NCI-H128 (cell line): ENCODE results near the gene PVALEF.

Experiments
- DNase-seq: peaks from one replicate; lab custom pipeline; 2025; ENCODE audit not compliant: unreplicated experiment; lab: John Stamatoyannopoulos, UW

PVALEF gene

DNA sequence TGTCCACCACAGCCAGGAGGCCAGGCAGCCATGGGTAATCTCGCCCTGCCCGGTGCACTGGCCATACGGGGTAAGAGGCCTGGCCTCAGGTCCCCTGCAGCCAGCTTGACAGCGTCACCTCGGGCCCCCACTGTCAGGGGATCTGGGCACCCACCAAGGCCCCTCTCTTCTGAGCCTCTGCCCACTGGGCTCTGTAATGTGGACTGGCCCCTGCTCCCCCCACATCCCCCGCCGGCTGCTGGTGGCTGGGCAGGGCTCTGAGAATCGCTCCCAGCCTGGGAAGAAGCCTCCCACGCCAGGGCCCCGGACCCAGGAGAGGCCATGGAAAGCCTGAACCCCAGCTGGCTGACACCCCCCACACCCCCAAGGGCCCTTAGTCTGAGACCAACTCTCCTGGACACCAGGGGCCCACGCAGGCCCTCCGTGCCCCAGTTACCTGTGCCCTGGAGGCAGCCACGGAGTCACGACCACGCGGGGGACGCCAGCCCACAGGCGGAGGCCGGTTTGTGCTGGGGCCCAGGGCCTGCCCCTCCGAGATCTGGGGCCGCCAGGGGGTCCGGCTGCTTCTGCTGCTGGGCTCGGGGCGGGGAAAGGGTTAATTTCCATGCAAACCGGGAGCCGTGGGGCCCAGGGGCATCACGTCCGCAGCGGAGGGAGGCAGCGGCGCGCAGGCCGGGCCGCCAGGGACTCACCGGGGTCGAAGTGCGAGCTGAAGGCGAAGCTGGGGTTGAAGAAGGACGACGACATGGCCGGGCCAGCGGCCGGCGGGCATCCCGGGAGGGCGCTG is at the start of gene PVALEF:
PVALEF (plus strand) TSS at position 262 of the 787 bp plus-strand sequence. CDS start 15,720 bp downstream, outside the sequence.
- no peak for DNase-seq

DNA sequence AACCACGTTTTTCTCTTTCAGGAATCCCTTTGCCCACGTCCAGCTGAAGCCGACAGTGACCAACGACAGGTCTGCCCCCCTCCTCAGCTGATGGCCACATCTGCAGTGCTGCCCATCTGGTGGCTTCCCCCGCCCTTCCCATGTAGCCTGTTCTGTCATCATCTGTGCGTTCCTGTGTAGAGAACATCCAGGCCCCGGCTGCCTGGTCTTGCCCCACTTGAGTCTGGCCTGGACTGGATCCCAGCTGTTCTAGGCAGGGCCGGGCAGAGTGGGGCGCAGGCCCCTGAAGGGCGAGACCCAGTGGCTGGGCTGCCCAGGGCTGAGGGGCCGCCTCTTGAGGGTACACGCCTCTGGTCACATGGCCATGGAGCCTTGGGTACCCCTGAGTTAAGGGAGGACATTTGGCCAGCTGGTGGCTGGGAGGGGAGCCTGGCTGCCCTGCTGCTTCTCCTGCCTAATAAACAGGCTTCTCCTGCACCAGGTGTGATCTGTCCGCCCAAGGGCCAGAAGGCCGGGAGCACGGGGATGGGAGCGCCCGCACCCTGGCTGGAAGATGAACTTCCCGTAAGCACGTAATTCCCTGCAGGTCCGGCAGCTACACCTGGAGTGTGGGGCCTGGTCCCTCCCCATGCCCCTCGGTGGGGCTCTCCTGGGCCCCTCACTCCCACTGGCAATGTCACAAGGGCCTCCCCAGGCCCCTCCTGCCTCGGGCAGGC is 49.4 kb upstream of the PVALEF start:
- no peak for DNase-seq

DNA sequence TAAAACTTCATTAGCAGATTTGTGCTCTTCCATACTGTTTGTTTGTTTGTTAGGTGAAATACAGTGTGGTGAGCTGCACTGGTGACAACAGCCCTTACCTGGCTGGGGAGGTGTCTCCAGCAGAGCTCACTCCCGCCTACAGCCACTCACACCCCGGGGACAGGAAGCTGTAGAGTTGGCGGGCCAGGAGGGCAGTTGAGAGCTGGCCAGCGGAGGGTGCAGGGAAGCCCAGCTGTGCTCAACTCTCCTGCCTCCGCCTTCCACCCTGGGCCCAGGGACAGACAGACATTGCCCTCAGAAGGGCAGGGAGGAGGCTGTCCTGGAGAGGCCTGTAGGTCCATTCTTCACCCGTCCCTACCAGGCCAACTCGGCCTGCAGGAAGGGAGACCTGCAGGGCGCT is 48.6 kb upstream of the PVALEF start:
- DNase-seq: no peak

DNA sequence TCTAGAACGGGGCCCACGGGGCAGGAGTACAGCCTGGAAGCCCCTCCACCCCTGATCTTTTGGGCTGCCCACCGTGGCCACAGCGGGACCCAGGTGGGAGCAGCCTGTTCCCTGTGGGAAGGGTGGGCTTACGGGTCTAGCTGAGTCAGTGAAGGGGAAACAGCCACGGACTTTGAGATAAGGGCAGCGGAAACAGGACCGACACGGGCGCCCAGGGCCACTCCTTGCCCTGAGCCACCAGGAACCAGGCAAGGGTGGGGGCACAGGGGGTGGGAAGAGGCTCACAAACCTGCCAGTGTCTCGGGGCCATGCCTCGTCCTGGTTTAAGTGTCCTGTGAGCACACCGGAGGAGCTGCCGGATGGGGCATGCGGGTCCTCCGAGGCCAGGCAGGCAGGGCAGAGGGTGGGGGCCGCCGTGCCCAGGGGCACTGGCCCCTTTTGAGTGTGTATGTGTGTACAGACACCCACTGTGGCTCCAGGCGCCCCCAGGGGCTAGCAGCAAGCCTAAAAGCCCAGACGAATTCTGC is 47.6 kb upstream of the PVALEF start:
- no peak for DNase-seq

DNA sequence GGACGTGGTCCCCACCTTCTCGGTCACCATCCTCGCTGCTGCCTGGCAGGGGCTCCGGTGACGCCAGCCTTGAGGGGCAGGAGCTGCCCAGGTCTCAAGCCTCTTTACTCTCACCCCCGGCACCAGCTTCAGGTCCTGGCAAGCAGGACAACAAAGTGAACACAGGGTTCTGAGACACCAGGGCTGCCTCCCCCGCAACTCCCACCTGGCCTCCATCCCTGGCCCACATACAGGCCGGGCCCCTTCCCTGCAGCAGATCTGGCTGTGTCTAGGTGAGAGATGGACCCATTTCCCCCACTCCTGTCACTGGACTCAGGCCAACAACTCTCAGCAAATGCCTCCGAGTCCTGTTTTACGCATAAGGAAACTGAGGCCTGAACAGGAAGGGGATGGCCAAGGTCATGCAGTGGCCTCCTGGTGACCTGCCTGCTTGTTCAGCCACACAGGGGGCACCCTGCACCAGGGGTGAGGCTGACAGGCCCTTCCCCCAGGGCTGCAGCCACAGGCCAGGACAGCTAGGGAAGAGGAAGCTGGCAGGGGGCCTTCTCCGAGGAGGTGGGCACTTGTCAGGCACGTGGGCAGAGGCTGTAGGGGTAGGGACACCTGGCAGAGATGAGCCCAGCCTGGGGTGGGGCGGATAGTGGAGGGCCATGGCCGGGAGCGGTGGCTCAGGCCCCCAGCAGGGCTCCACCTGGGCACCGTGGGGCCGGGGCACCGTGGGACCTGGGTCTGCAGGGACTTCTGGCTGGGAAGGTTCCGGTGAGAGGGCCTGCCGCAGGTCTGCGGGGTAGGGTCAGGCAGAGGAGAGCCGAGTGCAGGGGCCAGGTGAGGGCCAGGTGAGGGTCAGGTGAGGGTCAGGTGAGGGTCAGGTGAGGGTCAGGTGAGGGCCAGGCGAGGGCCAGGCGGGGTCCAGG is 46.7 kb upstream of the PVALEF start:
- no peak for DNase-seq

DNA sequence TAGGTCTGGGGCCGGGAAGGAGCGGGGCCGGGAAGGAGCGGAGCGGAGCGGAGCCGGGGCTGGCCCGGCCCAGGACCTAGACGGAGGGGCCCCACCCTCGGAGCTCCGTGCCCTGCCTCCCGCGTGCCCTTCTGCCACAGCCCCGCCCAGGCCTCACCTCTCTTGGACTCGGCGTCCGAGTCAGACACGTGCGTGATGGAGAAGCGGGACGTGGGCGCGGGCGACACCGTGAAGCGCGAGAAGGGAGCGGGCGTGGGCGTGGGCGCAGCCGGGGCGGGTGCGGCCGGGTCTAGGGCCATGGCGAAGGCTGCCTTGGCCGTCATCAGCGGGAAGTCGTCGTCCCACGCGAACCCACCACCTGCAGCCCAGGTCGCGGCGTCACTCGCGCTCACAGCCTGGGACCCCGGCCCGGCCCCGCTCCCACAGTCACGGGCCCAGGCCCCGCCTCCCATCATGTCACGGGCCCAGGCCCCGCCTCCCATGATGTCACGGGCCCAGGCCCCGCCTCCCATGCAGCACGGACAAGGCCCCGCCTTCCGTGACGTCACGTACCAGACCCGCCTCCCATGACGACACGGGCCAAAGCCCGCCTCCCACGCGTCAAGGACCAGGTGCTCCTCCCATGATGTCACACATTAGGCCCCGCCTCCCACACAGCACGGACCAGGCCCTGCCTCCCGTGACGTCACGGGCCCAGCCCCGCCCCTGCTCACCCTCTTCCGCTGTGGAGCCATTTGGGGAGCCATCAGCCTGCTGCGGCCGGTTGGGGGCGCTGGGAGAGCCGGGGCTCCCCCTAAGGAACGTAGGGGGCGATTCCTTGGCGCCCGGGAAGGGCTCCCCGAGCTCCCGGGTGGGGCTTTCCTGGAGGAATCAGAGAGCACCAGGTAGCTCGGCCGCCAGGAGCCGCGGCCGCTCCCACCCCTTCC is 45.8 kb upstream of the PVALEF start:
- peak; percentile 36 for DNase-seq

DNA sequence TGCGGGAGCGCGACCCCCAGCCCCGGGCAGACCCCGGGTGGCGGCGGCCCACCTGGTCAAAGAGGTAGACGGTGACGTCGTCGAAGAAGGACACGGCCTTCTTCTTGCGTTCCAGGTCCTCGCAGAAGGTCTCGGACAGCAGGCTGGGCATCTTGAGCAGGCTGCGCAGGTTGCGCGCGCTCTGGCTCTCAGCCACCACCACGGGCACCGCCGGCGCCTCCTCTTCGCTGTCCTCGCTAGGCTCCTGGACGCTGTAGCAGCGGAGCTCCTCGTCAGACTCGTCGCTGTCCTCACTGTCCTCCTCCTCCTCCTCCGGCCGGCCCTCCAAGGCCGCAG is 45.2 kb upstream of the PVALEF start:
- no peak for DNase-seq

DNA sequence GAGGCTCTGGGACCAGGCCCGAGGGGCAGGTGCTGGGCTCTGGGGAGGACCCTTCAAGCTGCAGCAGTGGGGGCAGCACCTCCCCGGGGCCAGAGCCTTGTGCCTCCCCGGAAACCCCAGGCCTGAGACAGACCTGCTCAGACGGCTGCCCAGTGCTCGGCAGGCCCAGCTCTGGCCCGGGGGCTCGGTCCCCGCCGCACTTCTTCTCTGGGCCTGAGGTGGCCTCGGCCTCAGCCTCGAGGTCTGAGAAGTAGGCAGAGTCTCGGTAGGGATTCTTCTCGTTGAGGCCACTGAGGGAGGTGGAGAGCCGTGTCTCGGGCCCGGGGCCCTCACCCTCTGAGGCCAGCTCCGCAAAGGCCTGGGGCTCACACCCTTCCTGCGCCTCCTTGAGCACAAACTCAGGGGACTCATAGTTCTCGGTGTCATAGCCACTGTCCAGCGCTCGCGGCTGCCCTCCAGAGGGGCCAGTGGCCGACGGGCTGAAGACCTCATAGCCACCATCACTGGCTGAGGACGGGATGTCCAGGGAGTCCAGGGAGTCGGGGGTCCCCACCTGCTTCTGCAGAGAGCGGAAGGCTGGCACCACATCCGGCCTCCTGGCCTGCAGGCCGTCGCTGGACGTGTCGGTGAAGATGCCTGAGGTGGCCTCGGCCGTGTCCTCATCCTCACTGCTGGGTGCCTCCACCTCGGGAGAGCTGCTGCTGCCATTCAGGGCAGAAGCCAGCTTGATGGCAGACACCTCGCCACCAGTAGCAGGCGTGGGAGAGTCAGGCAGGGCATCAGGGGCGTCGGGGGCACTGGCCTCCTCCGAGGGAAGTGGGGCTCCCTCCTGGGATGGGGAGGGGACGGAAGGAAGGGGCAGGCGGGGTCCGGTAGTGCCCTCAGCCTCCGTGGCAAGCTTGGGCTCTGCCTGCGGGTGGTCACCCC is 44.3 kb upstream of the PVALEF start:
- DNase-seq: no peak

DNA sequence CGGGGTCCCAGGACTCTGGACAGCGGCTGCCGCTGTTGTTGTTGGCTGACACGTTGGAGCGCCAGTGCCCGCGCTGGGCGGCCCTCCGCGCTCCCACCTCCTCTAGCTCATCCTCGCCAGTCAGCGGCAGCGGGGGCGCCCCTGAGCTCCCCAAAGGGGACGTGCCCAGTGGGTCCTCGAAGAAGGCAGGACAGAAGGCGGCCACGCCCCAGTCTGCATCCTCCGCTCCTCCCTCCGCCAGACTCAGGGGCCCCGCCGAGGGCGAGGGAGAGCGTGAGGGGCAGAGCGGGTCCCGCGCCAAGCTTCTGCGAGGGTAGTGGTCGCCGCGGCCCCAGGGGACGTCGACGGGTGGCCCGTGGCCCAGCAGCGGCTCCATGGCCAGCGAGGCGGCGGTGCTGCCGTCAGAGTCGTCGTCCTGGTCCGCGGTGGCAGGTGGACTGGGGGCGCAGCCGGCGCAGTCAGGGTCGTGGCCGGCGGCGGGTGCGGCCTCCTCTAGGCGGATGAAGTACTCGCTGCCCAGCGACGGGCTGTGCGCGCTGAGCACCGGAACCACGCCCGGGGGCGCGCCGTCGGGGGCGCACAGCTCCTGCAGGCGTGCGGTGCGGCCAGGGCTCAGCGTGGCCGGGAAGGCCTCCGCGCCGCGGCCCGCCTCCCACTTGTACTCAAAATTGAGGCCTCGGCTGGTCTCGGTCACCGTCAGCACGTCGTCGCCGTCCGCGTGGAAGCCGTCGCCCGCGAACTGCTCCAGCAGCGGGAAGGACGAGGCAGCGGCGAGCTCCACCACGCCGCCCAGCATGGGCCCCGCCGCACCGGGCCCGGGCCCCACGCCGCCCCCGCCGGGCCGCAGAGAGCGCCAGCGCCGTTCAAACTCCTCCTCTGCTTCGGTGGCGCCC is 43.2 kb upstream of the PVALEF start:
- no peak for DNase-seq

DNA sequence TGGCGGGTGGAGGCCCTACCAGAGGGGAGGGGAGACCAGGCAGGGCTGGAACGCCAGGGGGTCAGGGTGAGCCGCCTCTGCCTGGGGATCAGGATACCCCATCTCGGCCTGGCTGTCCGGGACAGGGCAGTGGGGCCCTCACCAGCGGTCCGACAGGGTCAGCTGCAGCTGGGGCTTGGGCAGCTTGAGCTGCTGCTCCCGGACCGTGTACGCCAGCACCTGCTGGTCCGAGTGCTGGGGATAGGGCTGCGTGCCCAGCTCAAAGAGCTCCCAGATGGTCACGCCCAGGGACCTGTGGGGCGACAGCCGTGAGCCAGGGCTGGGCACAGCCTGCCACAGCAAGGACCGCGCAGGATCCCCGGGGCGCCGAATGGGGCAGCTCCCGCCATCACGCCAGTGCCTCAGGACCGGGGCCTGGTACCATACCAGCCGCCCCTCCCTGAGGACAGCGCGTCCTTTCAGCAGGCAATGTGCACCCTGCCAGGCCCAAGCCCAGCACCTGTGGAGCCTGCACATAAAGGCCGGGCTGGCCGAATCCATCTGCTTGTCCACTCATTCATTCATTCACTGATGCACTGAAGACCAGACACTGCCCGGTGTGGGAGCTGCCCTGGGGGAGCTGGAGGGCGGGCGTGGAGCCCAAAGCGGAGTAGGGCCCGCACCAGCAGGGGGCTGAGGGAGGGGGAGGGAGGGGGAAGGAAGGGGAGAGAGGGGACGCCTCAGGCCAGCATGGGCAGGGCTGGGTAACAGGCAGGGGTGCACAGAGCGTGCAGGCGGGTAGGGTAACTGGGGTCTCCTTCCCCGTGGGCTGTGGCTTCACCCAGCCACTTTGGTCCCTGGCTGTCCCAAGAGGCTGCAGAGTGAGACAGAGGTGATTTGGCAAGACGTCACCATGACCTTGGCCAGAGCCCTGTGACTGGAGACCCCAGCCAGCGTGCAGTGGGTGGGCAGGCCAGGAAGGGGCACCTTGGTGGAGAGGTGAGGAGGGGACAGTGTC is 42.0 kb upstream of the PVALEF start:
- no peak for DNase-seq

DNA sequence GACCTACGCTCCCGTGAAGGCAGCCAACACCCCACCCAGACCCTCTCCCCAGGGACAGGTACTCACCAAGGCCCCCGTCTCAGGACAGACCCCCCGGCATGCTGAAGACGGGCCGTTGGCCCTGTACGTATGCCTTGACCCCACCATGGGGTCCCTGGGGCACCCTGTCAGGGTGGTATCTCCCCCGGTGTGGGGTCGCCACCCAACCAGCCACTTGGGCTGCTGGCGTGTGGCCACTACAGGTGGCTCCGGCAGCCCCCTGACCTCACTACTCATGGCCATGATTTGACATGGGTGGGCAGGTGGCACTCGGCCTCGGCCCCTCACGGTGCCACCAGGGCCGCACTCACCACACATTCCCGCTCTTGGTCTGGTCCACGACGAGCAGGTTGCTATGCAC is 40.9 kb upstream of the PVALEF start:
- no peak for DNase-seq

DNA sequence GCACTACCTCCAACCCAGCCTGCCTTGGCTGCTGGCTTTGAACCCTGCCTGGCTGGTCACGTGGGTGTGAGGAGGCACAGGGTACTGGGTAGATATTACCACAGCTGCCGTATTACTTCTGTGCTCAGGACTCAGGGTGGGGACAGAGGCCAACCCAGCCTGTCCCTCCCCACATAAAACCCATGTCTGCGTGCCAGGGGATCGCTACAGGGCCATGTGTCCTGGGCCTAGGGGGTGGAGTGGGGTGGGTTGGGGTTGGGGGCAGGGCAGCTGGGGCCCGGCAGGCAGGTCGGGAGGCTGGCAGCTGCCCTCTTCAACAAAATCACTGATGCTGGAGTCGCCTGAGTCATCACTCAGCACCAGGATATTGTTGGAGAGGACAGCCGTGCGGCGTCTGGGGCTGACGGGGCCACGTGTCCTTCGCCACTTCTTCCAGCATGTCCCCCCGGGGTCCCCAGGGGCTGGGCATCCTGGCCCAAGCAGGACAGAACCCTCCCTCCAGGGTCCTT is 39.7 kb upstream of the PVALEF start:
- no peak for DNase-seq

DNA sequence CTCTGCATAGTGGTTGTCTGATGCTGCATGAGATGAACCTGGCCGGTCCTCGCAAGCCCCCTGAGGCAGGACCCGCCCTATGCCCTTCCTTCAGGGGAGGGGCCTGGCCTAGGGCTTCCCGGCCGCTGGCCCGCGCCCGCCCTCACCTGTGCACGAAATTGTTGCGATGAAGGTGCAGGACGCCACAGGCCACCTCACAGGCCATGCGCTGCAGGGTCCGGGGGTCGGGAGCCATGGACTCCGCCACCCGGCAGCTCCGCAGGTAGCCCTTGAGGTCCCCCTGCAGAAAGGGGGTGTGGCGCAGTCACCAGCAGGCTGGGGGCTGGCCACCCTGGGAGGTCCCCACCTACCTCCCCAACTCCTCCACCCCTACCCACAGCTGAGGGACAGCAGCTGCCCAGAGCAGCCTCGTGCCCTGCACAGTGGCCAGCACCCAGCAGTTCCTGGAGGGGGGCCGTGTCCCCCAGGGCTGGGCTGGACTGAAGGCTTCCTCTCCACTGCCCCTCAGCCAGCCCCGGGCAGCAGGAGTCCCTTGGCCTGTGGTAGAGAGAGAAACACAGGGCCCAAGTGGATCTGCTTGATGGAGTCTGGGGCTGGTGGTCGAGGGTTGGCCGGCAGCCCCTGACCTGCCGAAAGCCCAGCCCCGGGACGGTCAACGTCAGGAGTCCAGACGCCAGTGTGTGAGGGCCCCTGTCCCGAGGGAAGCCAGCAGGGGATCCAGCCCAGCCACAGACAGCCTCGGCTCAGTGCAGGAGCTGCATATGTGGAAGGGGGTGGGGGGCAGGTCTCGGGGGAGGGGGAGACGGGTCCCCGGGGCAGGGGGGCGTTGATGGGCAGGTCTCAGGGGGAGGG is 38.8 kb upstream of the PVALEF start:
- DNase-seq: no peak

DNA sequence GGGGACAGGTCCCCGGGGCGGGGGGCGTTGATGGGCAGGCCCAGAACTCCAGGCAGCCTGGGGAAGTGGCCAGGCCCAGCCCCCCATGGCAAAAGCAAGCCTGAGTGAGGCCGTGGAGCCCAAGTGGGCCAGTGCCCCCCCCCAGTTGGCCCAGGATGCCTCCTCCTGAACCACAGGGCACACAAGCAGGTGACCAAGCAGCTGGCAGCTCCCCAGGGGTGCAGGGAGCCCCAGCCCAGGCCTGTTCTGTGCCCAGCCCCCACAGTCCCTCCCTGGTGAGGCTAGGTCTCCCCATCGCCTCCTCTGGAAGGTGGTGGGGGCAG is 38.2 kb upstream of the PVALEF start:
- no peak for DNase-seq

DNA sequence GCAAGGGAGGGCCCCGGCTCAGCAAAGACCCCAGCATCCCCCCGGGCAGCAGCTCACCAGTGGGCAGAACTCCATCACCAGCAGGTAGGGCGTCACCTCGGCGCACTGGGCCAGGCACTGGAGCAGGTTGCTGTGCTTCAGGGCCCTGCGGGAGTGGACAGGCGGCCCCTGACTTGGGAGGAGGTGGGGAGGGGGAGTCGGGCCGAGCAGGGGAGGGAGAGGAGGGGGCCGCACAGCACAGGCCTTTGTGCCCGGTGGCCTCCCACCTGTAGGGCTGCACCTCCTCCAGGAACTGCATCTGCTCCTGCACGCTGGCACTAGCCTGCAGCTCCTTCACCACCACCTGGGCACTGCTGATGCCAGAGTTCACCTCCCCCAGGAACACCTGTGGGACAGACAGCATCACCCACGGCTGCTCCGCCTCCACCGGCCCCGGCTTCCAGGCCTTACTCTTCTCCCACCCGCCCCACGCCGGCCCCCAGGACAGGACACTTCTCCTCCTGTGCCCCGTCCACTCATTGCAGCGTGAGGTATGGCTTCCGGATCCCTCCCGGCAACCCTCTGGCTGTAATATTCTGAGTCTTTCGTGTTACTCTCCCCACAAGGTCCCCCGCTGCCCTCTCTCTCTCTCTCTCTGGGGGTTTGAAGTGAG is 37.7 kb upstream of the PVALEF start:
- no peak for DNase-seq

DNA sequence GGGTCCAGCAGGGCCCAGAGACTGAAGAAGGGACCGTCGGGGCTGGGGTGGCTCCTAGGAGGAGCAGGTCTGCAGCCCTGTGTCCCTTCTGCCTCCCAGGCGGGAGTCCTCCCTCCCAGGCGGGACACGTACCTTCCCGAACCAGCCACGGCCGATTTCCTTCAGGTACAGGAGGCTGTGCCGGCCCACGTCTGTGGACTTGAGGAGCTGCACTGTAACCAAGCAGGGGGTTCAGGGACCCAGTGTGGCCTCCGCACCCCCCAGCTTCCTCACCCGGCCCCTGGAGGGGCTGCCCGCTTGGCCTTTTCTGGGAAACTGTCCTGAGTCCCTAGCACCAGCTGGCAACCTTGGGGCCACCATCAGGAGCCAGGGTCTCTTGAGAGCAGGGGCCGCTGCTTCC is 37.0 kb upstream of the PVALEF start:
- DNase-seq: no peak
